Liver (tissue), 9 donors: Measurements from ENCODE around the gene ZNF697. TPM values are rescaled to one million over a fixed set of nuclear protein-coding genes. Genes with fewer than 3 reads are reported as not detected.
A peak's percentile ranks its signal among the peaks of the same experiment; 100 is the strongest.

ENCODE experiments used
- DNase-seq: peaks from one replicate; pipeline ENCODE4 v3.0.0-alpha.2; 2017; ENCODE audit warnings: low spot score
- H3K27ac ChIP-seq, 2 donors: one replicate each; pipeline ENCODE4 v1.7.0; 2013; ENCODE audit warnings: inconsistent platforms in 2 of 2, low read length in 2 of 2, control low read depth in 1 of 2, low read depth in 1 of 2, mild to moderate bottlenecking in 1 of 2
- H3K27me3 ChIP-seq, 4 donors: one replicate each; pipeline versions ENCODE4 v1.6.1 to v1.7.0; 2013; ENCODE audit warnings: low read length in 3 of 4, inconsistent platforms in 1 of 4, mild to moderate bottlenecking in 1 of 4, moderate library complexity in 1 of 4; ENCODE audit not compliant: control insufficient read depth in 4 of 4, insufficient read depth in 4 of 4
- H3K36me3 ChIP-seq, 4 donors: one replicate each; pipeline versions ENCODE4 v1.6.1 to v1.7.0; 2013; ENCODE audit warnings: low read length in 3 of 4, mild to moderate bottlenecking in 3 of 4, low read depth in 1 of 4, moderate library complexity in 1 of 4; ENCODE audit not compliant: control insufficient read depth in 4 of 4, insufficient read depth in 3 of 4
- H3K4me1 ChIP-seq, 4 donors: one replicate each; pipeline versions ENCODE4 v1.6.1 to v1.7.0; 2013; ENCODE audit warnings: low read length in 3 of 4, mild to moderate bottlenecking in 3 of 4, moderate library complexity in 1 of 4; ENCODE audit not compliant: control insufficient read depth in 4 of 4, insufficient read depth in 4 of 4
- H3K4me3 ChIP-seq, 3 donors: one replicate each; pipeline versions ENCODE4 v1.6.1 to v1.7.0; 2013; ENCODE audit warnings: low read length in 3 of 3, control low read depth in 1 of 3, low read depth in 1 of 3, mild to moderate bottlenecking in 1 of 3
- H3K9ac ChIP-seq, 2 donors: one replicate each; pipeline ENCODE4 v1.7.0; 2013; ENCODE audit warnings: low read length in 2 of 2, mild to moderate bottlenecking in 2 of 2, moderate library complexity in 2 of 2, control low read depth in 1 of 2, low read depth in 1 of 2
- H3K9me3 ChIP-seq, 4 donors: one replicate each; pipeline versions ENCODE4 v1.6.1 to v1.7.0; 2013; ENCODE audit warnings: low read length in 3 of 4; ENCODE audit not compliant: control insufficient read depth in 4 of 4
- ATF3 ChIP-seq: IDR thresholded peaks from 2 replicates; pipeline ENCODE4 v1.6.1; 2016; ENCODE audit warnings: antibody characterized with exemption
- EGR1 ChIP-seq, 2 donors: IDR thresholded peaks; 2 replicates each; pipeline ENCODE4 v1.6.1; 2016 to 2018; ENCODE audit warnings: antibody characterized with exemption in 2 of 2, low read depth in 2 of 2
- FOXA1 ChIP-seq: IDR thresholded peaks from 2 replicates; pipeline ENCODE4 v1.6.1; 2016; ENCODE audit warnings: antibody characterized with exemption
- FOXA2 ChIP-seq: IDR thresholded peaks from 2 replicates; pipeline ENCODE4 v1.6.1; 2016; ENCODE audit warnings: antibody characterized with exemption
- GABPA ChIP-seq, 2 donors: IDR thresholded peaks in 1 of 2; conservative IDR thresholded peaks in 1 of 2; 2 replicates each; pipeline ENCODE4 v1.6.1; 2016; ENCODE audit warnings: antibody characterized with exemption in 2 of 2, mild to moderate bottlenecking in 1 of 2, moderate library complexity in 1 of 2
- HNF4A ChIP-seq, 2 donors: conservative IDR thresholded peaks; 2 replicates each; pipeline ENCODE4 v1.6.1; 2016; ENCODE audit warnings: antibody characterized with exemption in 2 of 2, mild to moderate bottlenecking in 2 of 2
- HNF4G ChIP-seq: IDR thresholded peaks from 2 replicates; pipeline ENCODE4 v1.6.1; 2016; ENCODE audit warnings: antibody characterized with exemption
- JUND ChIP-seq, 2 donors: IDR thresholded peaks; 2 replicates each; pipeline ENCODE4 v1.6.1; 2016; ENCODE audit warnings: antibody characterized with exemption in 2 of 2
- MAX ChIP-seq: IDR thresholded peaks from 2 replicates; pipeline ENCODE4 v1.6.1; 2016; ENCODE audit warnings: antibody characterized with exemption
- RAD21 ChIP-seq, 2 donors: IDR thresholded peaks; 2 replicates each; pipeline ENCODE4 v1.6.1; 2016; ENCODE audit warnings: antibody characterized with exemption in 2 of 2, mild to moderate bottlenecking in 2 of 2
- SP1 ChIP-seq: IDR thresholded peaks from 2 replicates; pipeline ENCODE4 v1.6.1; 2018; ENCODE audit warnings: antibody characterized with exemption, mild to moderate bottlenecking
- TAF1 ChIP-seq: conservative IDR thresholded peaks from 2 replicates; pipeline ENCODE4 v1.6.1; 2016; ENCODE audit warnings: antibody characterized with exemption, mild to moderate bottlenecking
- YY1 ChIP-seq: IDR thresholded peaks from 2 replicates; pipeline ENCODE4 v1.6.1; 2016; ENCODE audit warnings: antibody characterized with exemption, mild to moderate bottlenecking
- WGBS: extraction: QIAGEN DNeasy Blood & Tissue Kit; methylation state at CpG from one replicate; pipeline ENCODE4 v1.1.7; 2013; 5-methylcytosine and 5-hydroxymethylcytosine counted together
- polyA plus RNA-seq, 2 donors: library from polyadenylated mRNA; stranded (reverse) in 1 of 2; unstranded in 1 of 2; fragments of 200-250 nt in 1 of 2; fragments of >200 nt in 1 of 2; fragmentation: Nextera tagmentation in 1 of 2; extraction: Ambion mirVana in 1 of 2; gene quantifications; one replicate each; pipeline versions ENCODE4 v1.2.1 to v1.2.3, GENCODE V29; 2013 to 2015
- total RNA-seq, 2 donors: library from RNA; depleted of rRNA; stranded (reverse); fragments of >200 nt; gene quantifications; one replicate each; pipeline ENCODE4 v1.2.3, GENCODE V29; 2014
- TF ChIP-seq, protein P1 (sequence below): fragments of 150-350 bp; IDR thresholded peaks from 2 replicates; pipeline ENCODE4 v1.5.1; 2017; ENCODE audit warnings: improper control_type of control experiment, low read depth, low read length; ENCODE audit not compliant: missing input control
- TF ChIP-seq, protein P2 (sequence below): IDR thresholded peaks from 2 replicates; pipeline ENCODE4 v1.6.1; 2016; ENCODE audit warnings: antibody characterized with exemption
- donor health status: healthy.
- donor health status: healthy.
- donor health status: healthy.
- donor health status: healthy.
- donor health status: healthy.

ZNF697 gene
- total and polyA plus RNA-seq, 4 donors, result 0.89 to 4.5 (median 3.2) TPM

GRCh38 chr1:119648620-119649004, 546 bp upstream of the ZNF697 start:
- H3K27me3 ChIP-seq, result no peaks in the 10 kb centered on the region
- H3K27ac ChIP-seq, result peak overlapping the region; percentile 89 to 92
- peaks cover 3 to 21% (median 12%) of the 10 kb centered on the region in 4 donors for H3K4me1 ChIP-seq
- WGBS, result 12% methylated on average over 10 of the region's 10 CpGs
- no peaks in the 10 kb centered on the region for H3K36me3 ChIP-seq
- H3K4me3 ChIP-seq, result peak overlapping the region; percentile 57 to 80 (median 73)
- no peak for DNase-seq
- H3K9ac ChIP-seq, result peak overlapping the region; percentile 62 to 88
- TF ChIP-seq FOXA1 (no peak), HNF4G (no peak), EGR1 (IDR thresholded peaks at IDR 0.05; ENCODE audit: low read depth in 2 of 2) (no peak)
- TF ChIP-seq, protein P1, sequence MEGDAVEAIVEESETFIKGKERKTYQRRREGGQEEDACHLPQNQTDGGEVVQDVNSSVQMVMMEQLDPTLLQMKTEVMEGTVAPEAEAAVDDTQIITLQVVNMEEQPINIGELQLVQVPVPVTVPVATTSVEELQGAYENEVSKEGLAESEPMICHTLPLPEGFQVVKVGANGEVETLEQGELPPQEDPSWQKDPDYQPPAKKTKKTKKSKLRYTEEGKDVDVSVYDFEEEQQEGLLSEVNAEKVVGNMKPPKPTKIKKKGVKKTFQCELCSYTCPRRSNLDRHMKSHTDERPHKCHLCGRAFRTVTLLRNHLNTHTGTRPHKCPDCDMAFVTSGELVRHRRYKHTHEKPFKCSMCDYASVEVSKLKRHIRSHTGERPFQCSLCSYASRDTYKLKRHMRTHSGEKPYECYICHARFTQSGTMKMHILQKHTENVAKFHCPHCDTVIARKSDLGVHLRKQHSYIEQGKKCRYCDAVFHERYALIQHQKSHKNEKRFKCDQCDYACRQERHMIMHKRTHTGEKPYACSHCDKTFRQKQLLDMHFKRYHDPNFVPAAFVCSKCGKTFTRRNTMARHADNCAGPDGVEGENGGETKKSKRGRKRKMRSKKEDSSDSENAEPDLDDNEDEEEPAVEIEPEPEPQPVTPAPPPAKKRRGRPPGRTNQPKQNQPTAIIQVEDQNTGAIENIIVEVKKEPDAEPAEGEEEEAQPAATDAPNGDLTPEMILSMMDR, result no peak
- TF ChIP-seq, protein P2, sequence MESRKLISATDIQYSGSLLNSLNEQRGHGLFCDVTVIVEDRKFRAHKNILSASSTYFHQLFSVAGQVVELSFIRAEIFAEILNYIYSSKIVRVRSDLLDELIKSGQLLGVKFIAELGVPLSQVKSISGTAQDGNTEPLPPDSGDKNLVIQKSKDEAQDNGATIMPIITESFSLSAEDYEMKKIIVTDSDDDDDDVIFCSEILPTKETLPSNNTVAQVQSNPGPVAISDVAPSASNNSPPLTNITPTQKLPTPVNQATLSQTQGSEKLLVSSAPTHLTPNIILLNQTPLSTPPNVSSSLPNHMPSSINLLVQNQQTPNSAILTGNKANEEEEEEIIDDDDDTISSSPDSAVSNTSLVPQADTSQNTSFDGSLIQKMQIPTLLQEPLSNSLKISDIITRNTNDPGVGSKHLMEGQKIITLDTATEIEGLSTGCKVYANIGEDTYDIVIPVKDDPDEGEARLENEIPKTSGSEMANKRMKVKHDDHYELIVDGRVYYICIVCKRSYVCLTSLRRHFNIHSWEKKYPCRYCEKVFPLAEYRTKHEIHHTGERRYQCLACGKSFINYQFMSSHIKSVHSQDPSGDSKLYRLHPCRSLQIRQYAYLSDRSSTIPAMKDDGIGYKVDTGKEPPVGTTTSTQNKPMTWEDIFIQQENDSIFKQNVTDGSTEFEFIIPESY, result peak; percentile 7
- no peaks in the 10 kb centered on the region for H3K9me3 ChIP-seq

DNA sequence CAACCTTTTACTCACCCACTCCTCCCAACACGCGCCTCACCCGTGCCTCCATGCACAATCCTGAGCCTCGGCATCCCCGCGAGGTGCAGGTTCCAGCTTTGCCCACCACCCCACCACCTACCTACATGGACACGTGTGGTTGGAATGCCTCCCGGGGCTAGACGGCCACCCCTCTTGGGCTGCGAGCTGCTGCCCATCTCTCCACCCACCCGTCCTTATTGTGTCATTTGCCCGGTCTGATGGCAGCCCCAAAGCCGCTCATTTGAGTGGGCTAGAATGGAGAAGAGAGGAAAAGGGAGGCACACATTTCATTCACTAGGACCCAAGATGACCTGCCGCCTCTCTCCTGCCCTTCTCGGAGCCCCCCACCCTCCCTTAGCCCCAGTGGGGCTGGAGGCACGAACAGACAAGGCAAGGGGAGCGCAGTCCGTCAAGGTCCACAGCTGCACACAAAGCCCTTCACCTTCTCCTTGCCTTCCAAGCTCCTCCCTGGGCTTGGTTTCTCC, 785 bp downstream of the ZNF697 start:
- TF ChIP-seq HNF4G, result no peak
- TF ChIP-seq, protein P2, result no peak
- peak overlapping the region; percentile 89 to 92 for H3K27ac ChIP-seq
- no peaks in the 10 kb centered on the region for H3K27me3 ChIP-seq
- peak overlapping the region; percentile 61 to 83 (median 80) for H3K4me3 ChIP-seq
- no peaks in the 10 kb centered on the region for H3K9me3 ChIP-seq
- peak overlapping the region; percentile 67 to 92 for H3K9ac ChIP-seq
- 6% methylated on average over 18 of the region's 18 CpGs for WGBS
- no peak for DNase-seq
- peaks cover 0 to 21% (median 9%) of the 10 kb centered on the region in 4 donors for H3K4me1 ChIP-seq
- H3K36me3 ChIP-seq, result no peaks in the 10 kb centered on the region

DNA sequence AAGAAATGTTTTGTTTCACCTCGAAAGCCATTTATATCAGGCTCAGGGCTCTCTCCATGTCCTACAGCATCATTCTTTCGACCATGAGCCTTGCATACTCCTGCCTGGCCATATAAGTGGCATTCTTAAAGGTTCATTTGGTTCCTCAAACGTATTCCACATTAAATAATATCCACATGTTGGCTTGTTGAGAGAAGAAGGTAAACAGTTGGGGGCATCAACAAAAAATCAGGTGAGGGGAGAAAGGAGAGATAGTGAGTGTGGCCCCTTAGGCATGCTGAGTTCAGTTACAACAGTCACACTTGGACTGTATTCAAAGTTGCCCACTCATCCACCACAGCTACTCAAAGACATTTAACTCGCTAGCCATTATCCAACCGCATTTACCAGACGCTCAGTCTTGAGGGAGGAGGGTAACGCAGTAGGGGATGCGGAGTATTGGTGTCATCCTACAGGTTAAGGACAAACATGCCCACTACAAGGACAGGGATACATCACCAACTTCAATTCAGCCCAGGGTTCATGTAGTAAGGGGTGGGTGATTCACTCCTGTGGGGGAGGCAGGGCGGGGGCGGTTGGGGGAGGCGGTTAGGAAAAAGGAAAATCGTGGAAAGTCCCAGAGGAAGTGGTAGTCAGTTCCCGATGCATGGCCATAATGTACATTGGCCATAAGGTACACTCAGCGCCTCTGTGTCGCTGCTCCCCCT, 1.4 kb downstream of the ZNF697 start:
- DNase-seq, result no peak
- peaks cover 0 to 21% (median 9%) of the 10 kb centered on the region in 4 donors for H3K4me1 ChIP-seq
- H3K36me3 ChIP-seq, result no peaks in the 10 kb centered on the region
- H3K9ac ChIP-seq, result no peak overlapping the region
- TF ChIP-seq HNF4A (conservative IDR thresholded peaks at IDR 0.05) (no peak), TAF1 (no peak), SP1 (no peak), JUND (IDR thresholded peaks at IDR 0.05) (no peak), EGR1 (IDR thresholded peaks at IDR 0.05; ENCODE audit: low read depth in 2 of 2) (no peak), FOXA2 (no peak), HNF4G (no peak), YY1 (no peak), FOXA1 (no peak), RAD21 (IDR thresholded peaks at IDR 0.05) (no peak), GABPA (IDR thresholded peaks at IDR 0.05 in 1 of 2, conservative IDR thresholded peaks at IDR 0.05 in 1 of 2) (no peak), MAX (no peak), ATF3 (no peak)
- TF ChIP-seq, protein P1, result no peak
- peak overlapping the region; percentile 61 to 83 (median 80) for H3K4me3 ChIP-seq
- WGBS, result 60% methylated on average over 15 of the region's 15 CpGs
- no peaks in the 10 kb centered on the region for H3K9me3 ChIP-seq
- no peaks in the 10 kb centered on the region for H3K27me3 ChIP-seq
- H3K27ac ChIP-seq, result no peak overlapping the region
